Measurements from ENCODE around the gene KRT14.
"Not testable (repeated sequence)": the region's sequence is repeated elsewhere in the genome, so short reads cannot be mapped to it uniquely, and the experiment has no call there.

Gene KRT14

GRCh38 chr17:41586863-41587495 is at the start of gene KRT14:
KRT14 (minus strand) TSS chr17:41586895; CDS start chr17:41586834, 61 bp downstream.
- no peak for DNase-seq (ENCODE audit: low read depth)

GRCh38 chr17:41635121-41636097 is 48.7 kb upstream of the KRT14 start:
- no peak for DNase-seq (ENCODE audit: low read depth)

More at GRCh38 chr17:41586863-41587495, at the start of gene KRT14:
- H3K4me3 ChIP-seq (ENCODE audit: low read depth, low read length), result no peak within 1 kb of the TSS

GRCh38 chr17:41634639-41635038 is 47.9 kb upstream of the KRT14 start:
- H3K4me3 ChIP-seq (ENCODE audit: low read depth, low read length), result no peak overlapping the region
- no peak for DNase-seq (ENCODE audit: low read depth)

More at GRCh38 chr17:41635121-41636097, 48.7 kb upstream of the KRT14 start:
- no peak overlapping the region for H3K4me3 ChIP-seq (ENCODE audit: low read depth, low read length)

GRCh38 chr17:41633556-41634199 is 47.0 kb upstream of the KRT14 start:
- DNase-seq (ENCODE audit: low read depth), result no peak
- H3K4me3 ChIP-seq (ENCODE audit: low read depth, low read length), result no peak overlapping the region

GRCh38 chr17:41632482-41633105 is 45.9 kb upstream of the KRT14 start:
- no peak for DNase-seq (ENCODE audit: low read depth)
- H3K4me3 ChIP-seq (ENCODE audit: low read depth, low read length), result no peak overlapping the region

- DNase-seq (ENCODE audit: low read depth), result no peak
- H3K4me3 ChIP-seq (ENCODE audit: low read depth, low read length), result no peak overlapping the region
Observed at GRCh38 chr17:41631898-41632285, 45.2 kb upstream of the KRT14 start.

- no peak overlapping the region for H3K4me3 ChIP-seq (ENCODE audit: low read depth, low read length)
- no peak for DNase-seq (ENCODE audit: low read depth)
Observed at GRCh38 chr17:41631025-41631897, 44.6 kb upstream of the KRT14 start.

- no peak for DNase-seq (ENCODE audit: low read depth)
- no peak overlapping the region for H3K4me3 ChIP-seq (ENCODE audit: low read depth, low read length)
Observed at GRCh38 chr17:41629826-41630670, 43.4 kb upstream of the KRT14 start.

GRCh38 chr17:41629316-41629715 is 42.6 kb upstream of the KRT14 start:
- H3K4me3 ChIP-seq (ENCODE audit: low read depth, low read length), result no peak overlapping the region
- no peak for DNase-seq (ENCODE audit: low read depth)

- DNase-seq (ENCODE audit: low read depth); H3K4me3 ChIP-seq (ENCODE audit: low read depth, low read length): not testable (repeated sequence)
Observed at GRCh38 chr17:41628621-41629255, 42.0 kb upstream of the KRT14 start.

GRCh38 chr17:41628073-41628370 is 41.3 kb upstream of the KRT14 start:
- H3K4me3 ChIP-seq (ENCODE audit: low read depth, low read length); DNase-seq (ENCODE audit: low read depth): not testable (repeated sequence)

GRCh38 chr17:41627316-41628072 is 40.8 kb upstream of the KRT14 start:
- DNase-seq (ENCODE audit: low read depth), result no peak

GRCh38 chr17:41626914-41627295 is 40.2 kb upstream of the KRT14 start:
- H3K4me3 ChIP-seq (ENCODE audit: low read depth, low read length); DNase-seq (ENCODE audit: low read depth): not testable (repeated sequence)

More at GRCh38 chr17:41627316-41628072, 40.8 kb upstream of the KRT14 start:
- H3K4me3 ChIP-seq (ENCODE audit: low read depth, low read length), result no peak overlapping the region

- DNase-seq (ENCODE audit: low read depth); H3K4me3 ChIP-seq (ENCODE audit: low read depth, low read length): not testable (repeated sequence)
Observed at GRCh38 chr17:41626028-41626913, 39.6 kb upstream of the KRT14 start.

GRCh38 chr17:41625602-41626001 is 38.9 kb upstream of the KRT14 start:
- H3K4me3 ChIP-seq (ENCODE audit: low read depth, low read length), result no peak overlapping the region
- no peak for DNase-seq (ENCODE audit: low read depth)

All from skeletal muscle cell (primary cell).